M059J (cell line): Measurements from ENCODE around the gene BCAT1. TPM values are rescaled to one million over a fixed set of nuclear protein-coding genes. Genes with fewer than 3 reads are reported as not detected.

Source experiments
- DNase-seq: peaks from one replicate; pipeline ENCODE4 v3.0.0-alpha.2; 2012; ENCODE audit warnings: low read depth
- total RNA-seq: library from RNA; depleted of rRNA; stranded (reverse); fragments of >200 nt; shearing (Covaris generic); gene quantifications from 2 replicates; pipeline ENCODE4 v1.2.3, GENCODE V29; 2014; rRNA removed

BCAT1 gene
- total RNA-seq, 1 experiment from 2014 or later, result 33.7 TPM

- peak; percentile 39 for DNase-seq
These were observed 181.9 kb downstream of the BCAT1 start for GRCh38 chr12:24767016-24767415.

GRCh38 chr12:24764712-24765111 is 184.2 kb downstream of the BCAT1 start:
- no peak for DNase-seq

GRCh38 chr12:24760606-24761378 is 188.1 kb downstream of the BCAT1 start:
- DNase-seq, result no peak

GRCh38 chr12:24760162-24760561 is 188.7 kb downstream of the BCAT1 start:
- peak; percentile 43 for DNase-seq

Other genes with a start within 250 kb of the BCAT1 start
- 0.39 and 0.59 TPM in 2 replicates for gene DNAI7, start 246.1 kb upstream of the BCAT1 start, total RNA-seq
- gene ETFRF1, start 246.1 kb upstream of the BCAT1 start, total RNA-seq, result 49.3 and 50.8 TPM in 2 replicates